ENCODE data around the gene DDA1.
"Not testable (repeated sequence)": the region's sequence is repeated elsewhere in the genome, so short reads cannot be mapped to it uniquely, and the experiment has no call there.

Gene DDA1

GRCh38 chr19:17289489-17289888 lies 19.9 kb upstream of the DDA1 start:
- DNase-seq: peak; percentile 53

GRCh38 chr19:17292301-17293074 lies 16.9 kb upstream of the DDA1 start:
- DNase-seq: peak; percentile 82

GRCh38 chr19:17293605-17294004 lies 15.8 kb upstream of the DDA1 start:
- no peak for DNase-seq

DNA sequence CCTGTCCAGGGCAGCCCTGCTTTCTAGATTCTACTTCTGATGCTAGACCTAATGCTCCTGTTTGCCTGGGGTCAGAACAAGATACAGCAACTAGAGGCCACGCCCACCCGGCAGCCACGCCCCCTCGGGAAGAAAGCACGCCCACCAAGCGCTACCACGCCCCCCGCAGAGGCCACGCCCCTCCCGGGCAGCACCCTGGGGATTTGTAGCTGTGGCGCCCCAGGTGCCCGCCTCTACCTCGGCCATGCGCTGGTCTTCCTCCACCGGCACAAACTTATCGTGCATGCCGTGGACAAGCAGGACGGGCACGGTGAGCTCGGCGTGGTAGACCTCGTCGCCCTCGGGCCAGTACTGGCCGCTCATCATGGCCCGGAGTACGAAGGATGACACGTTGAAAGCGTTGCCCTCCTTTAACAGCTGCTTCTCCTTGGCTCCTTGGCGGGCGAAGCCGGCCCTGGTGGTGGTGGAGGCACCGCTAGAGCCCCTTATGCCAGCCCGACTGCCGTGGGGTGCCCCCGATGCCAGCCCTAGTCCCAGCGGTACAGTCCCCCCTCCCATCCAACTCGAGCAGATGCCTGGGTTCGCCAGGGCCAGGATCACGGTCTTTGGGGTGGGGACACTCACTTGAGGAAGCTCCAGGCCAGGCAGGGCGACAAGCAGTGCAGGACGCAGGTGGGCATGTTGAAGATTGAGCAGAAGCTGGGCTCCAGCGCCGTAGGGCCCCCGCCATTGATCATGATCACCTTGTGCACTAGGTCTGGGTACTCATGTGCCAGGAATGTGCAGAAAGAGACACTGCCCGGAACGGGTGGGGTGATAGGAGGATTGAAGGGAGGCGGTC lies 15.1 kb upstream of the DDA1 start:
- DNase-seq: peak; percentile 61

GRCh38 chr19:17295551-17295950 lies 13.8 kb upstream of the DDA1 start:
- not testable (repeated sequence) for DNase-seq

GRCh38 chr19:17296273-17296672 lies 13.1 kb upstream of the DDA1 start:
- no peak for DNase-seq

GRCh38 chr19:17296976-17297375 lies 12.4 kb upstream of the DDA1 start:
- no peak for DNase-seq

DNA sequence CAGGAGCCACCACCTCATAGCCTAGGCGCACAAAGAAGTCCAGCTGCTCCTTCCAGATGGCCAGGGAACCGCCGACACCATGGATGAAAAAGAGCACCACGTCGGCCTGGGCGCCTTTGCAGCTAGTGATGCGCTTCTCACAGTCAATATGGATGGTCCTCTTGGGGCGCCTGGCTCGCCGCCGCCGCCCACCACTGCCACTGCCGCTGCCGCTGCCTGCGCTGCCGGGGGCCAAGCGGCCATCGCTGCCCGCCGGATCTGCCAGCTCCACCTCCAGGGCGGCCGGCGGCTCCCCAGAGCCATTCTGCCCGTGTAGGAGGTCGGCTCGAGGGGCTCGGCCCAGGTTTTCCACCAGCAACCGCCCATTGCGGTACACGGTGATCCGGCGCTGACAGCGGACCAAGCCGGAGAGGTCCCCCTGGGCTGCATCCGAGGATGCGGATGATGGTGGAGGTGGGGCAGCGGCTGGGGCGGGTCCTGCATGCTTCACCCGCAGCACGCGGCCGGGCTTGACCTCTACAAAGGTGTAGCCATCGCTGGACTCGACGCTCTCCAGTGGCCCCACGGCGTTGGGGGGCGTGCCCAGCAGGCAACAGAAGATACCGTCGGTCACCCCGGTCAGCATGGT lies 8.3 kb upstream of the DDA1 start:
- DNase-seq: no peak

GRCh38 chr19:17302391-17303166 lies 6.8 kb upstream of the DDA1 start:
- DNase-seq: peak; percentile 42

DNA sequence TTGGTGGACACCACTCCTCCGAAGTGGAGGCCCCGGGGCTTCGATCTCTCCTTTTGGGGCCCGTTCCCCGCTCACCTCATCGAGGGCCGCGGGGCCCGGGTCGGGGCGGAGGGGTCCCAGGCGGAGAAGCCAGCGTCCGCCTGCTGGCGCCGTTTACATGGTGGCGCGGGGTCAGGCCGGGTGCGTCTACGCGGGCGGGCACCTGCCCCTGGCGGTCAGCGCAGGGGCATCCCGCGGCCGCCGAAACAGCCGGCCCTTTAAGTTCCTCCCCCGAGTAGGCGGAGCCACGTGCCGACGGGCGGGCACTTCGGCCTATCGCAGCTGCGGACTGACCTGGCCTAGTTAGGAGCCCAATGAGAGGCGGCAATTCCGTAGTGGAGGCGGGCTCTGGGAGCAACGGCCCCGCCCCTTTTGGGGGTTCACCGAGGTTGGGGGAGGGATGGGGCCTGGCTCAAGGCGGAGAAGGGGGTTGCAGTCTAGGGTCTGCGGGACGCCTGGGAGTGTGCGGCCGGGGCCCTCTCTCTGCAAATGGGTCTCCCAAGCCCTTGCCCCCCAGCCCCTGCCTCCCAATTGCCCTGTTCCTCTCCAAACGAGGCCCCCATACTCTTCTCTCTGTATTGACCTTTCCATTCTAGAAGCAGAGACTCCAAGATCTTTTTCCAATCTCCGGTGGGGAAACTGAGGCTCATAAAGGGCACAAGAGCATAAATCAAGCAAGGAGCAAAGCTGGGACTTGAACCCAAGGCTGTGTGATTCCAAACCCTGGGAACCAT lies 6.0 kb upstream of the DDA1 start, which contains the start of gene ABHD8:
Gene ABHD8, minus strand, starts transcription at position 259 of the 773 bp plus-strand sequence. CDS start 1,809 bp downstream, outside the sequence.
- peak; percentile 92 for DNase-seq

DNA sequence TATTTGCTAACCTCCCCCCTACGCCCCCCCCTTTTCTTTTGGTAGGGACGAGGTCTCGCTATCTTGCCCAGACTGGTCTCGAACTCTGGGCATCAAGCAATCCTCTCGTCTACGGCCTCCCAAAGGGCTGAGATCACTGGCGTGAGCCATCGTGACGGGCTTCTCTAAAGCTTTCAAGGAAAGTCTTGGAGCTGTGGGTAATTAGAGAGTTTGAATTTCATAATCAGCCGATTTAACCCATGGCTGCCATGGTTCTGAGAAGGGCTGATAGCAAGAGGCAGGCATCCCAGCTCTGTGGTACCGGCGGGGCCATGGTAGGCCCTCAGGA lies 5.5 kb upstream of the DDA1 start:
- no peak for DNase-seq

GRCh38 chr19:17304386-17305215 lies 4.8 kb upstream of the DDA1 start:
- DNase-seq: no peak

GRCh38 chr19:17305216-17305516 lies 4.2 kb upstream of the DDA1 start:
- DNase-seq: no peak

GRCh38 chr19:17305517-17306284 lies 3.7 kb upstream of the DDA1 start, which contains the start of gene MRPL34:
TSS of gene MRPL34 (plus strand) at chr19:17305872. CDS start at chr19:17305893, 21 bp downstream.
- peak; percentile 91 for DNase-seq

- no peak for DNase-seq
These were observed 3.1 kb upstream of the DDA1 start for GRCh38 chr19:17306285-17306714.

DNA sequence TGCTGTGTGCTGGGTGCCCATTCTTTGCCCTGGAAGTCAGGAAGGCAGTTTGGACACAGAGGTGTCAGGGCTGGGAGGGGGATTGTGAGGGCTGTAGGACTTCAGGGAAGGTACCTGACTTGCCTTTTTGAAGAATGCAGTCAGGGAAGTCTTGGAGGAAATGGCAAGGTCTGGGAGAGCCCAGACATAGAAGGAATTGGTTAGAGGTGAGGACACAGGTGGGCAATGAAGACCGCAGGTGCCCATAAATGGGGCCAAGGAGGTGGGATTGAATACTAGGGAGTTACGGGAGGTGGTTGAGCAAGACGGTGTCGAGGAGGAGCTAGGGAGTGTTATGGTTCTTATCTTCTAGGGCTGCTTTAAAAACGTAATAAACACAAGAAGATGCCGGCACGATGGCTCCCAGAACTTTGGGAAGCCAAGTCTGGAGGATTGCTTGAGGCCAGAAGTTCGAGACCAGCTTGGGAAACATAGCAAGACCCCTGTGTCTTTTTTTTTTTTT lies 1.4 kb upstream of the DDA1 start:
- DNase-seq: no peak

GRCh38 chr19:17309965-17310461 lies 650 bp downstream of the DDA1 start:
- no peak for DNase-seq

DNA sequence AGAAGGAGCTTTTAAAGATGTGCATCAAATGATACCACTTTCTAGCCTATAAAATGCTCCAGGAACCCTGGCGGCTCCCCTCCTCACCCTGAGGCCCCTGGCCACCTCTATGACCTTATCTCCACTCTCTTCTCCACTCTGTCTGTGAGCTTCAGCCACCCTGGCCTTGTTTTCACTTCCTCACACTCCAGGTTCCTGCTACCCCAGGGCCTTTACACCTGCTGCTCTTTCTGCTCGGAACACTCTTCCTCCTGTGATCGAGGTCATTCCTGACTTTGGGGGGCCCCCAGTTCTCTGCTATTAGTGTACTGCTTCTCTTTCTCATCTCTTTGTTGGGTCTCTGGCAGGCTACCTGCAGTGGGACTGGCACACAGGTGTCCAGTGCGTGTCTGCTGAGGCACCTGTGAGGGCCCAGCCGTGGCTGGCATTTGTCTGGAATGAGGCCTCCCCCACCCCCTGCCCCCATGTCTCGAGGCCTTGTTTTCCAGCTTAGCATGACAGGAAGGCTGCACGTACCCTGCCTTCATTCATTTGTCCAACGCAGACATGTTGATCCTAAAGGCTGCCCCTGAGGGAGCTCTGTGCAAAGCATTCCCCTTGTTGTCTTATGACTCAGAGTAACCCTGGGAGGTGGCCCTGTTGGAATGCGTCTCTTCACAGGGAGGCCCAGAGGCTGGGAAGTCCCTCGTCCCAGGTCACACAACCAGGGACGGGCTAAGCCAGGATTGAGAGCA lies 2.3 kb downstream of the DDA1 start:
- no peak for DNase-seq
